Endometrial microvascular endothelial cells (primary cell): Measurements from ENCODE around the gene SHTN1. TPM values are rescaled to one million over a fixed set of nuclear protein-coding genes. Genes with fewer than 3 reads are reported as not detected.

Experiments
- in situ Hi-C: cut with HindIII; loops from 2 replicates; pipeline ENCODE4 v1.10.0; 2017; ENCODE audit warnings: low sequenced_read_pairs, low pct_unique_long_range_greater_than_20kb; ENCODE audit errors: inconsistent ontology term
- total RNA-seq: library from RNA; depleted of rRNA; stranded (reverse); fragments of >200 nt; gene quantifications from one replicate; pipeline ENCODE4 v1.2.3, GENCODE V29; 2015; ENCODE audit errors: inconsistent ontology term

Gene SHTN1
- total RNA-seq, 1 donor from 2014 or later = 3.9 TPM

DNA sequence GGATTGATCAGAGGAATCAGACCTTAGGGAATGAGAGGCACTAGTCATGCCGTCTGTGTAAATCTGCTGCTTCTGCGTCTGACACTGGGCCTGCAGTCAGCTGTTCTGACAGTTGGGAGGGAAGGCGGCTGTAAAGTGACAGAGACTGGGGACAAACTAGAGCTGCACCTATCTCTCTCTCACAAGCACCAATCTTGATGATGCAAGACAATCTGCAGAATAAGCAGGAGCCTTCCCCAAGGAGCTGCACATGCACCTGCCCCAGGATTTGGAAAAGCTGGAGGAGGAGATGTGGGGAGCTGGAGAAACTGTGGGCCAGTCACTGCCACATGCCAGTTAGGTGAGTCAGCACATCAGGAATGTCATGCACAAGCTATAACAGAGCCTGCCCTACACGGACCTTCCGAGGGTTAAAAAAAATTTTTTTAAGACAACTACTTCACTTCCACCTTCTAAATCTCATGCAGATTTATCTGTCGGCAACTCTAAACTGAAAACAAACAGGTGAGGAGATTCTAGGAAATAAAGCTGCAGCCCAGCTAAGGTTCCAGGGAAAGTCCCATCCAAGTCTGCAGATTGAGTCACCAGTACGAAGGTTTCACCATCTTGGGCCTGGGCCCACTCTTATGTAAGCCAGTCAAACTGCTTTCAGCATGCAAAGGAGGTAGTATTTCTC lies 116.5 kb downstream of the SHTN1 start:
- in situ Hi-C loops = no loop called here

DNA sequence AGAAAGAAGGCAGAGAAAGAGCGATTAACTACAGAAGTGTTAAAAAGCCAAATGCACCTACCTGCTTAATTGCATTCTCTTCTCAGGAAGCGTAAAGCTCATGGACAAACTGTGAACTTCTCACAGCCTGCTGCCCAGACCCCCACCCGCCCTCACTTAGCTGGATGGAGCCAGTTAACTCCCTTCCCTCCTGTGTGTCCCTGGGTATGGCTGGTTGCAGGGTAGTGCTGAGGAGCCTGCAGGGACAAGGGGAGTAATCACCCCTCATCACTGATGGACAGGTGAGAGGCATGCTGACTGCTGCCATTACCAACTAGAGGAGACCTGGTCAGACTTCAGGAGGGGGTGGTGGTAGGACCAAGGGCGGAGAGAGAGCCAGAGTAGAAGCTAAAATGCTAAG lies 118.2 kb downstream of the SHTN1 start:
- in situ Hi-C loops = no loop called here

DNA sequence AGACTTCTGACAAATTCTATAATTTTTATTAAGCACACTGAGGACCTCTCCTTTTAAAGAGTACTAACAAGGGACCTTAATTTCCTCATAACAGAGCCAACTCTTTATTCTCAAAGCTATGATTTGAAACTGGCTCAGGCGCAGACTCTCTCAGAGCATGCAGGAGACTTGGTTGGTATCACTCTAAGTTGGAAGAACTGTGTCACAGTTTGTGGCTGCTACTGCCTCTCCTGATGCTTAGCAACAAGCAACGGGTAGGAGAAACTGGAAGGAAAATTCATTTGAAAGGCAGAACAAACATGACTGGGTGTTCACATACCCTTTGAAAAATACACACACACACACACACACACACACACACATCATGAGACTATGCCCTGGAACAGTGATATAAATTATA lies 122.3 kb downstream of the SHTN1 start:
- in situ Hi-C loops = no loop called here

DNA sequence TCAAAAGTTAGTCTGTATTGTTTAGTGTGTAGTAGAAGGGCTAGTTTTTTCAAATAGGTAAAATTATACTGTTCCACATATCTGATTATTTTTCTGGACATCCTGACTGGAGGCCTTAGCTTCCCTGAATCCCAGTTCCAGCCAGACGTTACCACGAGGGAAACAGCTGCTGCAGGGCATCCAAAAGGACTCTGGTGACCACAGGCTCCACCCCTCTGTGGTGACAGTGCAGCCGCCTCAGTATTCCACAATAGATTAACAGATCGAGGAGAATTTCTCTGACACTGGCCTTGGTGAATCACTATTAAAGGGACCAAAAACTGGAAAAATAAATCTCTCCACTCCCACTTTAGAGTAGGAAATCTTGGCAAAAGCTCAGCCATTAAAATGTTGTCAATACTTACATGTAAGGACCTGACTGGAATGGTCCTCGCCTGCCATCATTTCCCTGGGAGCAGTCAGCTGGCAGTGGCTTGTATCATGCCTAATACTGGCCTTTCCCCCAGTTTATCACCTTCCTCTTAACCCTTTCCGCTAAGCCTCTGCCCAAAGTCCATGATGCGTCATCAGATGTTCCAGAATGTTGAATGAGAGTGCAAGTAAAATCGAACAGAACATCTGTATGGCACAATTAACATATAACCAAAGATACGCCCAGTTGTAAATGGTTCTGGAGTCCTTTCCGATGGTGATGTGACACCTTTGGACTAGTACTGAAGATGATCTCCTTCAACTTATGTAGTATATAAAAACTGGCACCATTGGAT lies 124.1 kb downstream of the SHTN1 start:
- in situ Hi-C loops = no loop called here

DNA sequence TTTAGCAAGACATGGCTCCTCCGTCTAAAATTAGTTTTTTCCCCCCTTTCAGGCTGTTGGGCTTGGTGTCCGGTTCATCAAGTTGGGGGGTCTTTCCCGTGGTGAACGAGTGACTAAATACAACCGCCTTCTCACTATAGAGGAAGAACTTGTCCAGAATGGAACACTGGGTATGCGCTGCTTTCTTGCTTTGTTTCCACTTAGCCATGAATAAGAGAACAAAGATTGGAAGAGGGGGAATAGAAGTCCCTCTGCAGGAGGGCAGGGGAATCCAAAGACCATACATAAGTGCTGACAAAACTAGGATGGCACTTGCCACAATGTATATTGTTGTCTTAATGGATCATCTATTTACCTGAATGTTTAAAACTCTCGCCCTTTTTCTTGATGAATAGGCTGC lies 125.2 kb downstream of the SHTN1 start:
- in situ Hi-C loops = no loop called here

DNA sequence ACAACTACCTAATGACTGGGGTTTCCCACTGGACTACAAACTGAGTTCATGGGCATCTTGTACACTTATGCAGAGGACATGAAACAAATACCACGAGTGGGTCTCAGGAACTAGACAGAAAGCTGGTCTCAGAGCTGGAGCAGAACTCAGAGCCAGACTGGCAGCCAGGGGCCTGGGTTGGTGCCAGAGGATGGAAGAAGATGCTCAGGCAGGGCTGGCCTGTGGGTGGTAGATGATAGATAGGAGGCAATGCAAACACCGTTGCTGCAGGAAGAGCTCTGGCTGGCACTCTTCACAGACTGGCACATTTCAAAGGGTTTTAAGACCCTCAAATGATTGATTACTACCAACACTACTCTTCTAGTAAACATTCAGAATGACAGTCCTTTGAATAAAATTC lies 126.9 kb downstream of the SHTN1 start:
- in situ Hi-C loops = no loop called here

DNA sequence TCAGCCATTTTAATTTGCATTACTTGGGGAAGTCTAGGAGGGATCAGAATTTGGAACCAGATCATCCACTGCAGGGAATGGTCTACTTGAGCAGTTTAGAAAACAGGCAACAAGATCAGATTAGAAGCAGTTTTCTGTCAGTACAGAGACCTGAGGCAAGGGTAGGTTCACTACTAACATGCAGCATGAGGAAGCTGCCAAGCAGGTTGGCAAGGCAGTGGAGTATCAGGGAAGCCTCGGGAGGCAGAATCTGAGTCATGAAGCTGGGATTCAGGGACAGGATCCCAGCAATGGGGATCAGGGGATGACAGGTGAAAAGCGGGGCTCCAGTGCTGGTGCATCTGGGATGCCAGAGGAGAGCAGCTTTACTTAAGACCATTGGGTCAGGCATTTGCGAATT lies 127.6 kb downstream of the SHTN1 start:
- in situ Hi-C loops = no loop called here

DNA sequence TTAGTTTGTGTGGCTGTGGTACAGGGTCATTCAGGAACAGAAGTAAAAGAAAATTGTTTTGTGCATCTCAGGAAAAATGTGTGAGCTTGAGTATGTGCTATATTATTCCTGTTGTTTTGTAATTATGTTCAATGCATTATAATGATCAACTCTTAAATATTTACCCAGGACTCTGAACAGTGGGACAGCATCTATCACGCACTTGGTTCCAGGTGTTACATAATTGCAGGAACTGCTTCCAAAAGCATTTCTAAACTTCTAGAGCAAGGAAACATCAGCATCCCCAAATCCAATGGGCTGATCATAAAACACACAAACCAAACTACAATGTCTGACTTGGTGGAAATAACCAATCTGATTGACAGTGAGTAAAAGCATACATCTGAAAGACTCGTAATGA lies 129.1 kb downstream of the SHTN1 start:
- in situ Hi-C loops = no loop called here

DNA sequence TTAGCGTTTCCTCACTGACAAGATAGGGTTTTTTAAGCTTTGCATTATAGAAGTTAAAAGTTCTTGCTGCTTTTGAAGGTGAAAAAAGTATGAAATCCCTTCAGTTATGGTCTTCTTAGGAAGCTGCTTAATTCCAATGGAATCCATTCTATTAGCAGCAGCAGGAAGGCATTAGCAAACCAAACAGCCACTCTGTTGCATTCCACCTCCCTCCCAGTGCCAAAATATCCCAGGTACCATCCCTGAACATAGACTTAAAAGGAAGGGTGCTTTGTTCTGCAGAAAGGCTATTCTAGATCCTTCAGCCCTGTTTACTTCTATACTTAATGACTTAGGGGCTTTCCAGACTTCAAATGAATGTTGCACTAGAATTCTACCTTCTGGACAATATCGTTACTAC lies 131.9 kb downstream of the SHTN1 start:
- in situ Hi-C loops = no loop called here

DNA sequence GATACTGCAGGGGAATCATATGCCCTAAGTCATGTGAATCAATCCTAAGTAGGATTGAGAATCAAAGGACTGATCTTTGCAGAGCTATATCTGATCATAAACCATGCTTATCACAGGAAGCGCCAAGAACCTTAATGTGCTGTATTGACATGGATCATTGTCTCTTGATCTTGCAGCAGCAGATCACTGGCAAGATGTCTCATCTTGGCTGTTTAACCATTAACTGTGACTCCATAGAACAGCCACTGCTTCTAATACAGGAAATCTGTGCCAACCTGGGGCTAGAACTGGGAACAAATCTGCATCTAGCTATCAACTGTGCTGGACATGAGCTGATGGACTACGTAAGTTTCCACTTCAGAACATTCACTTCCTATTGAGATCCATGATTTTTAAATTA lies 134.0 kb downstream of the SHTN1 start:
- in situ Hi-C loops = no loop called here

DNA sequence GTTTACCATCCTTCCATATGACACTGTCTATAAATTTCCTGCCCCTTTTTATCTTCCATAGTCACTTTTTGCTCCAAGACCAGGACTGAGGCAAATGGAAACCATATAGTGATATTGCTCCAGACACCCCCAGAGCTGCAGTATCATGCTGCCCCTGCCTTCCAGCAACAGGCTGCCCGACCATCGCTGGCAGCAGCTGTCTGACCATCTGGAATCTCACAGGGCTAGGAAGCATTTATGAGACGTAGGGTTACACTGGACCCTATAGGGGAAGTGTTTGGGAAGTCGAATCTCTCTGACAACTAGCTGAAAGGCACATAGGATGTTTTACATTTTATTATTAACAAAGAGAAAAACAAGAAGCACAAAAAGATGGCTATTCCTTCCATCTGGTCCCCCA lies 136.3 kb downstream of the SHTN1 start:
- in situ Hi-C loops = no loop called here

DNA sequence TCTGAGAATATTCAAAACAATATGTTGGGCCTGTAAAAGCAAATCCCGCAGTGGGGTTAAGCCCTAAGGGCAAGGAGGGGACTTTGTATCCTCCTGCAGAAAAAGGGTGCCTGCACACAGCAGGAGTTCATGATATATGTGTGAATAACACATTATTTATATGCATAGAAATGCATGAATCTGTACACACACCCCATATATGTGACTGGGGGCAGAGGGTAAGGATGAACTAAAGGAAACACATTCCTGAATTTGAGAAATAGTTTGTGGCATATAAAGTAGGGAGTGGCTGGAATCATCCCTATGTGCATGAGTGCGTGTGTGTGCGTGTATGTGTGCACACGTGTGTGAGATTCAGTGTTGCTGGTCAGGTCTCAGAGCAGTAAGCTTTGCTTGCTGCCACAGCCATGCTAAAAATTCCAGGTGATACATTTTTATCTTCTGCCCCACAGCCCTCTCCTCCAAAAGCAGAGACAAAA lies 136.8 kb downstream of the SHTN1 start:
- in situ Hi-C loops = no loop called here

DNA sequence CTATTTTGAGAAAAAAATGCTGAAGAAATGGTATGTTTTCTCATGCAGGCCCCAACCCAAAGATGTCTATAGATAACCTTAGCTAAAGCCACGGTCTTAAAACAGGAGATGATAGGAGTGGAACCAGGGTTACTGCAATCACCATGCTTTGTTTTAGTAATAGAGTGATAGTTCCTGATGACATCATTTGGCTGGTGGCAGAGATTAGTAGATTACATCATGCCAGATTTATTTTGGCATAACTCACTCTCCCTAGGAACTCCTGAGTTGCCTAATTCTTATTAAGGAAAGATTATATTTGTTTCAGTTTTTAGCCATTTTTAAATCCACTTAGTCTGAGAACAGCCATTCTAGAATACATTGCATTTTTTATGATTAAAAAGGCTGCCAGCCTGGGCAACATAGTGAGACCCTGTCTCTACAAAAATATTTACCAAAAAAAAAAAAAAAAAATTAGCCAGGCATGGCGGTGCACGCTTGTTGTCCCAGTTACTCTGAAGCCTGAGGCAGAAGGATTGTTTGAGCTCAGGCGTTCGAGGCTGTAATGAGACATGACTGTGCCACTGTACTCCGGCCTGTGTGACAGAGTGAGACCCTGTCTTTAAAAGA lies 137.9 kb downstream of the SHTN1 start:
- in situ Hi-C loops = no loop called here

DNA sequence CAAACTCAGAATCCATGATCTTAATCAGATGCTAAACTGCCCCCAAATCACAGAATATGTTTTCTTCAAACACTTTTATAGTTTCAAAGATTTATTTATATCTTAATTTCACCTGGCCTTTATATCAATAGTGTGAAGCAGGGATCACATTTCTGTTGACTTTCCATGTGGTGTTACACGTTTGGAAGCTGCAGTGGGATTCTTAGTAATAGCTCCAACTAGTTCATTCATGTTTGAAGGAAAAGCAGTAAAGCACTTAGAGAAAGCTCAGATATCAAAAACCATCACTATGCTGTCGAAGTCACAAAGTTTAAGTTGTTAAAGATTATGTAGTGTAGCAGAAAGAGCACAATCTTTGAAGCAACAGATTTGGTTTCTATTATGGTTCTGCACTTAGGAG lies 138.9 kb downstream of the SHTN1 start:
- in situ Hi-C loops = no loop called here

DNA sequence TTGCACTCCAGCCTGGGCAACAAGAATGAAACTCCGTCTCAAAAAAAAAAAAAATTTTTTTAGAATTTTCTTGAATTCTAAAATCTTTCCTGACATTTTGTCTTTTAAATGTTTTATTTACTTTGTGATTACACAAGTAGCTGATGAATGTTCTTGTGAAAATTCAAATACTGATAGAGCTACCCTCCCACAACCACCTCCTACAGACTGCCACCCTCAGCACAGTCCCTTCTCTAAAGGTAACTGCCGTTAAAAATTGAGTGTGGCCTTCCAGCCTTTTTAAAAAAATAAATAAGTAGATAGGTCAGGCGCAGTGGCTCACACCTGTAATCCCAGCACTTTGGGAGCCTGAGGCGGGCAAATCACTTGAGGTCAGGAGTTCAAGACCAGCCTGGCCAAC lies 140.6 kb downstream of the SHTN1 start:
- in situ Hi-C loops = no loop called here

DNA sequence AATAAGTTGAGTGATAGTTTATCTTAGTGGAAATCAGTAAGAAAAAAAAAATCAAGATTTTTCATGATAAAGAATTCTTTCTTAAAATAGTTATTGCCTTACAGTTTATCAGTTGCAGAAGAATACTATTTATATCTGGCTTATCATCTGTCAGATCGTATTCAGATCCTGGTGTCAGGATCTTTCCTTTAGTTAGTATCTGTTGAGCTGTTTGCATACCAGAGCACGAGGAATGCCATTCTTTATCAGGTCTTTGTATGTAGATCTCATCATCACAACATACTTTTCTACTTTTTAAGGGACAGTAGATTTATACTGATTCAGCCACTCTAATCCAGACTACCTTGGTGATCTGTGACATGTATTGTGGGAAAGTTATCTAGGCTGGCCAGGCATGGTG lies 143.2 kb downstream of the SHTN1 start:
- in situ Hi-C loops = no loop called here

DNA sequence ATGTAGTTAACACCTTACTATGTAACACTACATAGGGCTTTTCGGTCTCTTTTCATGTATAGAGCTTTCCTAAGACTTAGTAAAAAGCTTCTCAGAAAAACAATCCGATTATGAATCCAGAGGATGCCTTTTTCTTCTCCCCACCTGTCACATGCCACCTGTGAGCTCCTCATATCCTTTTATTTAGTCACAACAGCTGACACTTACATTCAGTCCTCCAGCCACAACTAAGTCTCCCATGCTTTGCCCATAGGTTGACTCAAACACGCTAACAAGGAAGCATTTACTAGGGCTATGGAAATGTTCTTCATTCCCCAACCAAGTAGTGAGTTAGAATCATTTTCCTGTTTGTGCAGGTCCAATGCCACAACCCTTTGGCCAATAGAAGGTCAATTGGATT lies 147.8 kb downstream of the SHTN1 start:
- in situ Hi-C loops = no loop called here

DNA sequence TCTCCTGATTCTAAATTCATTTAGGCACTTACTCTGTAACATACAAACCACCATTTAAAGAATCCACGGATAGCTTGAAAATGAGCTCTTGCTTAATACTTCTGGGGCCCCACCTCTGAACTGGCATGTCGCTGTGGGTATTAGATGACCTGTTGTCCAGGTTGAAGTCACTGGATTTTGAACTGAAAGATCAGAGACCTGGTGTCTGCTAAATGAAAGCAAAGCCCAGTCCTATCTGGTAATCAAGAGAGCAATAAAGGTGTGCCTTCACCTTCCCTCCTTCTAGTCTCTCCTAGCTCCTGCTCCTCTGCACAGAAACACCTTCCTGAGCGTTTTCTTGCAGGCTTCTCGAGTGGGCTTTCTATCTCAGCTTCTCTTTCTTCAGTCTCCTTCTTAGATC lies 151.3 kb downstream of the SHTN1 start:
- in situ Hi-C loops = no loop called here

DNA sequence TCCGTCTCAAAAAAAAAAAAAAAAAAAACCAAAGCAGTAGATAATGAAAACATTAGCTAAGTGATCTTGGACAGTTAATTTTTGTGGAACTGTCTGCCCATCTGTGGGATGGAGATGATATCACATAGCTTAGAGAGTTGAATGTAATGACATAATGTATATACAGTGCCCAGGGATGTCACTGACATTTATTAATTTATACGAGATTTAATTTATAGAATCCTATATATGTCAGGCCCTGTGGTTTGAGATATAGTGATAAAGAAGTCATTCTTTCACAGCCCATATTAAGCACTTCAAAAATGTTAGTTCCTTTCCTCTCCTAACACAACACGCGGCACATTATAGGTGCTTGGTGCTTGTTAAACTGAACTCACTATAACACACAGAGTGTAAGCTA lies 151.7 kb downstream of the SHTN1 start:
- in situ Hi-C loops = no loop called here

DNA sequence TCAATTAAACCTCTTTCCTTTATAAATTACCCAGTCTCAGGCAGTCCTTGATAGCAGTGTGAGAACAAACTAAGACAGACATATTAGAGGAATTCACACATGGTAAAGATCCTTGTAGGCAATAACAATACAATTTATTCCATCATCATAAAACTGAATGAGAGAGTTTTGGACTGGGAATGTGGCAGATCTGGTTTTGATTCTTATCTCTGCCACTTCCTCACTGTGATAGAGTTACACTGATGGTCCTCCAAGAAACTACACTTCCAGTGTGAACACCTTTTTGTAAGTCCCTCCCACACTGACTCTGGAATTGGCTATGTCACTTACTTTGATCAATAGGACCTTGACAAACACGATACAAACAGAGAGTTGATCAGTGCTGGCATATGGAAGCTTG lies 152.7 kb downstream of the SHTN1 start:
- in situ Hi-C loops = no loop called here
